ENCODE measurements around the gene OR10G2.
"Not testable (repeated sequence)": the region's sequence is repeated elsewhere in the genome, so short reads cannot be mapped to it uniquely, and the experiment has no call there.

OR10G2 gene, protein sequence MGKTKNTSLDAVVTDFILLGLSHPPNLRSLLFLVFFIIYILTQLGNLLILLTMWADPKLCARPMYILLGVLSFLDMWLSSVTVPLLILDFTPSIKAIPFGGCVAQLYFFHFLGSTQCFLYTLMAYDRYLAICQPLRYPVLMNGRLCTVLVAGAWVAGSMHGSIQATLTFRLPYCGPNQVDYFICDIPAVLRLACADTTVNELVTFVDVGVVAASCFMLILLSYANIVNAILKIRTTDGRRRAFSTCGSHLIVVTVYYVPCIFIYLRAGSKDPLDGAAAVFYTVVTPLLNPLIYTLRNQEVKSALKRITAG

GRCh38 chr14:21634840-21635239, at the start of gene OR10G2:
Gene OR10G2, minus strand, starts transcription at chr14:21634940. Its CDS starts 98 bp downstream, at chr14:21634842.
- DNase-seq: no peak

DNA sequence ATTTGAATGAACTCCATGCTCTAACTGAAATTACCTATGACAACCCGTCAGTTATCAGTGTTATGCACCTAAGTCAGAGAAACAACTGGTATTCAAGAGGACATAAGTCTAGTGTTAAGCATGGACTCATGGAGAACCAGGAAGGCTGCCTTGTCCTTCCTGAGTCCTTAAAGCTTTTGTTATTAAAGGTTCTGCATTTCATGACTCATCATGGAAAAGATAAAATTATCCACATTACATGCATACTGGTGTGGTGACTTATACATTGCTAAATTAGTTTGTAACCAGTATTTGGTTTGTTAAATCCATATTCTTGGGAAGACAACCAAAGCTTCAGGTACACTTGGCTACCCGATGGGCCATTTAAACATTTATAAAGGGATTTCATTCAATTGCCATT, 45.3 kb upstream of the OR10G2 start:
- no peak for DNase-seq

GRCh38 chr14:21675566-21675965, 40.8 kb upstream of the OR10G2 start:
- no peak for DNase-seq

GRCh38 chr14:21673718-21674117, 39.0 kb upstream of the OR10G2 start, which contains the start of gene OR4E1:
Gene OR4E1, minus strand, starts transcription at chr14:21673818. Its CDS starts 2,883 bp downstream, at chr14:21670935.
- DNase-seq: no peak

- no peak for DNase-seq
Measured at GRCh38 chr14:21672116-21672515, 37.4 kb upstream of the OR10G2 start.

- no peak for DNase-seq
Measured at GRCh38 chr14:21671371-21671770, 36.6 kb upstream of the OR10G2 start.

GRCh38 chr14:21669284-21669683, 34.5 kb upstream of the OR10G2 start:
- no peak for DNase-seq

DNA sequence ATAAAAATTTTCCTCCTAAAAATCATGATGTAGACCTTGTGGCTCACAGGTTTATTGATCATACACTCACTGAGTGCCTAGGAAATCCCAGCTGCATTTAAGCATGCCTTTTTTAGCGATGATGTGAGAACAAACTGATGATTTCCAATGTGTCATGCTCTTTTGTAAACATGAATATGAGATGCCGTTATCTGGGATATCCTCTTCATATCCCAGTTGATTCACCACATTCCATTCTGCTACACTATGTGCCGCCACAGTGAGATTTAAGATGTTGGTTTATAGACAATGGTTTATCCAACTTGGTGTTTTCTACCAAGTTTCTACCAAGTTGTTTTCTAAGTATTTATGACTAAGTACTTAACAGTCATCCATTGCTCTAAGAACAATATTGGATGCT, 33.6 kb upstream of the OR10G2 start:
- no peak for DNase-seq

- no peak for DNase-seq
Measured at GRCh38 chr14:21656980-21657379, 22.2 kb upstream of the OR10G2 start.

DNA sequence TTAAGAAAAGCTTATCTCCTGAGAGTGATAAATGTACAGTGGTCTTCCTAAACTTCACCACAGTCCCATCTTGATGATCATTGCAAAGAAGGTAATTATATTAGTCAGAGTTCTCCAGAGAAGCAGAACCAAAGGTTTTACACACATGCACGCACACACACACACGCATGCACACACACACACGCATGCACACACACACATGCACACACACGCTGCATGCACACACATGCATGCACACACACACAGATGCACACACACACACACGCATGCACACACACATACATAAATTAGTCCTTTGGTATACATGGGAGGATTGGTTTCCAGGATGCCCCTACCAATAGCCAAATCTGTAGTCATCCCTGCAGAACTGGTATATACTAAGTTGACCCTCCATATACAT, 19.5 kb upstream of the OR10G2 start:
- no peak for DNase-seq

GRCh38 chr14:21653331-21653885, 18.7 kb upstream of the OR10G2 start, which contains the start of gene OR4E2:
Gene OR4E2, plus strand, starts transcription at chr14:21653835. Its CDS starts 11,248 bp downstream, at chr14:21665083.
- no peak for DNase-seq

GRCh38 chr14:21652209-21652808, 17.6 kb upstream of the OR10G2 start:
- no peak for DNase-seq

DNA sequence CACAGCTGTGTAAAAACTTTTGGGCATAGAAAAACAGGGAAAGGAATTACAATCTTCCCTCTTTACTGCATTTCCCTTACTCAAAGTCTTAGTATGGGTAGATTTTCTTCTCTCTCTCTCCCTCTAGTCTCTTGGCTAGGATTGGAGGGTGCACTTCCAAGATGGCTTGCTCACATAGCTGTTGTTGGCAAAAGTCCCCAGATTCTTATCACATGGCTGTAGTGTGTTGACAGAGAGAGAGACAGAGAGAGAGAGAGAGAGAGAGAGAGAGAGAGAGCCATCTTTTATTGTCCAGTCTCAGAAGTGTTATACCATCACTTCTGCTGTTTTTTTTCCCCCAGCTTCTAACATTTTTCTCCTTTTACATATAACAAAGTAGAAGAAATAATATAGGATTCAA, 12.6 kb upstream of the OR10G2 start:
- no peak for DNase-seq

- DNase-seq: no peak
Measured at GRCh38 chr14:21643407-21643806, 8.7 kb upstream of the OR10G2 start.

- DNase-seq: no peak
Measured at GRCh38 chr14:21642683-21643082, 7.9 kb upstream of the OR10G2 start.

DNA sequence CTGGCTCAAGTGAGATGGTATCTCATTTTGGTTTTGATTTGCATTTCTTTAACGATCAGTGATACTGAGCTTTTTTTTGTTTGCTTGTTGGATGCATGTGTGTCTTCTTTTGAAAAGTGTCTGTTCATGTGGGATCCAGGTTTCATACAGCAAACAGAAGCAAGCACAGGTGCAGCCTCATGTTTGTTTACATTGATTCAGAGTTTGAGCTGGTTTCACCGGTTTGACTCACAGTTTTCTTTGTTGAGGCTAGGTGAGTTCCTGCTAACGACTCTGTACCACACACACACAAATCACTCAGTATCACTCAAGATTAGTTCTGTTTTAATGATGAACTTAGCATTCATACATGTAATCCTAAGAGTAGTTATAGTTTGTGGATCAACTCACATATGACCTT, 3.7 kb downstream of the OR10G2 start:
- no peak for DNase-seq

DNA sequence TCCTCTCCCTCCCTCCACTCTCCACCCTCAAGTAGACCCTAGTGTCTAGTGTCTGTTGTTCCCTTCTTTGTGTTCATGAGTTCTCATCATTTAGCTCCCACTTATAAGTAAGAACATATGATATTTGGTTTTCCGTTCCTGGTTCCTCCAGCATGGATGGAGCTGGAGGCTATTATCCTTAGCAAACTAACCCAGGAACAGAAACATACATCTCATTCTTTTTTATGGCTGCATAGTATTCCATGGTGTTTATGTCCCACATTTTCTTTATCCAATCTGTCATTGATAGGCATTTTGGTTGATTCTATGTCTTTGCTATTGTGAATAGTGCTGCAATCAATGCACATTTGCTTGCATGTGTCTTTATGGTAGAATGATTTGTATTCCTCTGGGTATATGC, 4.2 kb downstream of the OR10G2 start:
- not testable (repeated sequence) for DNase-seq

GRCh38 chr14:21626491-21627230, 8.1 kb downstream of the OR10G2 start:
- DNase-seq: no peak

- DNase-seq: no peak
Measured at GRCh38 chr14:21617614-21618013, 17.1 kb downstream of the OR10G2 start.

DNA sequence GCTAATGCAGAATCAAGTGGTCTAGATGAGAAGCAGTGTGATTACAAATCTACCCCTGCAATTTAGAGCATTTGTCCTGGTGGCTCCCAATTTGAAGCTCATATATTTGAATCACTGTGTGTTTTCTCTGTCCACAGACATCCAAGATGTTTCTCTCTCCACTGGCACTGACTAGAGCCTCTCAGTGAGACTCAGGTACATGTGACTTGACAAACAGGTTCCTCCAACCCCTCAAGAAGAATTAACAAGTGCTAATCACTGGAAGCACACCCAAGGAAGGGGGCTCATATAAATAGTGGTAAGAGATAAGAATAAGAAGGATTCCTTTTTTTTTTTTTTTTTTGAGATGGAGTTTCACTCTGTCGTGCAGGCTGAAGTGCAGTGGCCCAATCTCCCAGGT, 20.5 kb downstream of the OR10G2 start:
- DNase-seq: no peak

DNA sequence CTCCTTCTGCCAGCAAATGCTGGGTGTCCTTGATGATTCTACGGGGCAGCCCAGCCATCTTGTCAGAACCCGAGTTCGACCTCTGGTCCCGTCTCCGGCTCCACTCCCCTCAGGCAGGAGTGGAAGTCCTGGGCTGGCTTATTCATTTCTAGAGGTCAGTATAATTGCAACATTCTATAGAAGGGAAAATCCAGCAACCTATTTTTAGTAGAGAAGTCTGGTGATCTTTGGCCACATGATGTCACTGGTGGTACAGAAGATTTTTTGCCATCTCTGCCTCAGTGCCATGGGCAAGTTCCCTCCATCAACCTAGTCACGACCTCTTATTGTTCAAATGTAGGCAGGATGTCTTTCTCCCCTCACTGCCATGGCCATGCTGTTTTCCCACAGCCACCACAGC, 22.4 kb downstream of the OR10G2 start:
- no peak for DNase-seq

DNA sequence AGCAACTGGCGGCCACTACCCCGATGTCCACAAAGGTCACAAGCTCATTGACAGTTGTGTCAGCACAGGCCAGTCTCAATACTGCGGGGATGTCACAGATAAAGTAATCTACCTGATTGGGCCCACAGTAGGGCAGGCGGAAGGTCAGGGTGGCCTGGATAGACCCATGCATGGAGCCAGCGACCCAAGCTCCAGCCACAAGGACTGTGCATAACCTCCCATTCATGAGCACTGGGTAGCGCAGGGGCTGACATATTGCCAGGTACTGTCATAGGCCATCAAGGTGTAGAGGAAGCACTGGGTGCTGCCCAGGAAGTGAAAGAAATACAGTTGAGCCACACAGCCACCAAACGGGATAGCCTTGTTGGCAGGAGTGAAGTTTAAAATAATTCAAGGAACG, 32.6 kb downstream of the OR10G2 start:
- DNase-seq: not testable (repeated sequence)

- DNase-seq: no peak
Measured at GRCh38 chr14:21589317-21589716, 45.4 kb downstream of the OR10G2 start.

Measured in SHP77 treated with DMSO at 0.1 percent for 48 hours (cell line).